ENCODE measurements around the gene TMIGD2.
"Not testable (repeated sequence)": the region's sequence is repeated elsewhere in the genome, so short reads cannot be mapped to it uniquely, and the experiment has no call there.

The TMIGD2 gene

DNA sequence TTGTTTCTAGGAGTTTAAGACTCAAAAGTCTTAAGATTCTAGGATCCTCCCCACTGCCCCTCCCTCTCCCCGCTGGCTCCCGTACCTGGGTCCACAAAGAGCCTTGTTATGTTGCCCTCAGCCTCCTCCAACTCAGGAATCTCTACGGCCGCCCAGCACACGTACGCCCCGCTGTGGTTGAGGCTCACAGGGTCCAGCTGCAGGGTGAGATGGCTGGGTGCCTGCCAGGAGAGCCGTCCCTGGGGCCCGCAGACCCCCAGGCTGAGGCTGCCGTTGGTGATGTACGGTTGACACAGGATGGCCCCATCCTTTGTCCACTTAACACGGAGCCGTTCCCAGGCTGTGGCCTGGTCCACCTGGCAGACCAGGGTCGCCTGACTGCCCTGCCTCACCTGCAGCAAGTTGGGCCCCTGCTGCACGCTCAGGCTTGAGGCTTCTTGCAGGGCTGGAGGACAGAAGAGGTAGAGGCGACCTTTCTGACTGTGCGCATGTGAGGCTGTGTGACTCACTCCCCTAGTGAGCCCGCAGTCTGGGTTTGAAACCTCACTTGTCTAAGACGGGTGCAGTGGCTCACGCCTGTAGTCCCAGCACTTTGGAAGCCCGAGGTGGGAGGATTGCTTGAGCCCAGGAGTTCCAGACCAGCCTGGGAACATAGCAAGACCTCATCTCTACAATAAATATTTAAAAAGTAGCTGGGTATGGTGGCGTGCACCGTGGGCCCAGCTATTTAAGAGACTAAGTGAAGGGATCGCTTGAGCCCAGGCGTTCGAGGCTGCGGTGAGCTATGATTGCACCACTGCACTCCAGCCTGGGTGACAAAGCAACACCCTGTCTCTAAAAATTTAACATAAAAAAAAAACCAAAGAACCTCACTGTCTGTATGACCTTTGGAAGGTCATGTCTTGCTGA, 4.0 kb downstream of the TMIGD2 start:
- peak in 1 of 2 donors; percentile 8 for DNase-seq (ENCODE audit: low read depth in 2 of 2)

DNA sequence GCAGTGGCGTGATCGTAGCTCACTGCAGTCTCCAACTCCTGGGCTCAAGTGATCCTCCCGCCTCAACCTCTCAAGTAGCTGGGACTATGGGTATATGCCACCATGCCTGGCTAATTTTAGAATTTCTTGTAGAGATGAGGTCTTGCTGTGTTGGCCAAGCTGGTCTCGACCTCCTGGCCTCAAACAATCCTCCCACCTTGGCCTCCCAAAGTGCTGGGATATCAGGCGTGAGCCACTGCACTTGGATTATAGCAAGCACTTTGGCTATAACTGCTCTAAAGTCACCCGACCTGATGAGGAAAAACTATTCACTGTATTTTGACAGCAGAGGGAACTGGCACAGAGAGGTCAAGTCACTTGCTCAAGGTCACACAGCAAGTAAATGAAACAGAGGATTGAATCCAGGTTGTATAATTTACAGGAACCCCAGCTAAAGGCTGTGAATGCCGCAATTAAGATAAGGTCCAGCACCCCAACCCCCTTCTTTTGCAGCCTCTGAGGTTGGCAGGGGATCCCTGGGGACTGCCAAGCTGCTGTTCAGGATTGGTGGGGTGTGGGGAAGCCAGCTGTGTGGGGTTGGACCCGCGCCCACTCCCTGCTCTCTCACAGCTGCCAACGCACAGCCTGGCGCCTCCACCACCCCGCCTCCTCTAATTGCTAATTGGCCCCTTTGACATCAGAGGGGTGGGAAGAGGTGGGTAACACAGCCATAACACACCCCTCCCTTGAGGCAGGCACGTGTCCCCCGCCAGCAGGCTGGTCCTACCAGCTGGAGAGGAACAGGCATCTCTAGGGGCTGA, 6.0 kb downstream of the TMIGD2 start:
- no peak for DNase-seq (ENCODE audit: low read depth in 2 of 2)

DNA sequence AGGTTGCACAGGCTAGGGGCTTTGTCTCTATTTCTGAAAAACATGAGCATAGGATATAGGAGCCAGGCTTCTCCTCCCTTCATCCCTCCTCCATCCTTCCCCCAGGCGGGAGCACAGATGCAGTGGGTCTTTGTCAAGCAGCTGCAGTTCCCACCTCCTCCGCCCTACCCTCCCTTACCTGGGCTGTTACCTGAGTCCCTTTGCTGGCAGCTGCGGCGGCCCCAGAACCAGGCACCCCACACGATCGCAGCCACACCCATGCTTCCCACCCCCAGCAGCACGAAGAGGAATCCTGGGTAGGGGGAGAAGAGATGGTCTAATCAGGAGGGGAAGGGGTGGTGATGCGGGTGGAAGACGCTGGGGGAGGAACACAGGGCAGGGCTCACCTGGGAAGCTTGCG, 7.8 kb downstream of the TMIGD2 start:
- no peak for DNase-seq (ENCODE audit: low read depth in 2 of 2)

DNA sequence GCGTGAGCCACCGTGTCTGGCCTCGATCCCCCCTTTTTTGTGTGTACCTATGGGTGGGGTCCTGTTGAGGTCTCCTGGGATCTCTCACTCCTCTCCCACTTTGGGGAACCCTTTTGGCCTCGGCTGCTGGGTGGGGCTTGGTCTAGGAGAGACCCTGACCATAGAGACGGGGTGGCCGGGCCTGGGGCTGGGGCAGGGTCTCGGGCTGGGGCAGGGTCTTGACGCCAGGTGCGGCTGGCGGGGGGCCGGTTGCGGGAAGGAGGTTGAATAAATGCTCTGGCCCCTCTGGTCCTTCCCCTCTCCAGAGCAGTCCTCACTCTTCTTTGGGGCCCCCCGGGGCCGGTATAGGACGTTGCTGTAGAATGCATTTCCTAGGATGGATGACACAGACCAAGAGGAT, 9.7 kb downstream of the TMIGD2 start:
- DNase-seq (ENCODE audit: low read depth in 2 of 2) = no peak

DNA sequence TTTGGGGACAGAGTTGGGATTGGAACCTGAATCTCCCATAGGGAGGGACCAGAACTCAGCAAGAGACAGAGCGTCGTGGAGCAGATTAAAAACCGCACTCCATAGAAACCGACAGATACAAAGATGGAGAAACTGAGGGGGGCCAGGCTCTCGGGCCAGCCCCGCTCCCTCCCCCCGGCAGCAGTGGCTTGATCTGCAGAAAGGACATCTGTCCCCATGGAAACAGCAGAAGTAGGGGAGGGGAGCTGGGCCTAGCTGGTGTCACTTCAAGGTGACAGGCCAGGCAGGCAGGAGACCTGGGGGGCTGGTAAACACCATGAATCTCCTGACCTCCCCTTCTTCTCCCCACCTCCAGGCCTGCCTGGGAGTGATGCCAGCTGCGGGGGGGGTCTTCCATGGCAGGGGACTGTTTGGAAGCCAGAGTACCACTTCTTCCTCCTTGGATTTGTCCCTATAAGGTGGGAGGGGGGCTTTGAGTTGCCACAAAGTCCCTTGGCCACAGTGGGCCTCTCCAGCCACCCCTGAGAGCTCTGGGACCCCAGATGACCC, 10.9 kb downstream of the TMIGD2 start:
- no peak for DNase-seq (ENCODE audit: low read depth in 2 of 2)

DNA sequence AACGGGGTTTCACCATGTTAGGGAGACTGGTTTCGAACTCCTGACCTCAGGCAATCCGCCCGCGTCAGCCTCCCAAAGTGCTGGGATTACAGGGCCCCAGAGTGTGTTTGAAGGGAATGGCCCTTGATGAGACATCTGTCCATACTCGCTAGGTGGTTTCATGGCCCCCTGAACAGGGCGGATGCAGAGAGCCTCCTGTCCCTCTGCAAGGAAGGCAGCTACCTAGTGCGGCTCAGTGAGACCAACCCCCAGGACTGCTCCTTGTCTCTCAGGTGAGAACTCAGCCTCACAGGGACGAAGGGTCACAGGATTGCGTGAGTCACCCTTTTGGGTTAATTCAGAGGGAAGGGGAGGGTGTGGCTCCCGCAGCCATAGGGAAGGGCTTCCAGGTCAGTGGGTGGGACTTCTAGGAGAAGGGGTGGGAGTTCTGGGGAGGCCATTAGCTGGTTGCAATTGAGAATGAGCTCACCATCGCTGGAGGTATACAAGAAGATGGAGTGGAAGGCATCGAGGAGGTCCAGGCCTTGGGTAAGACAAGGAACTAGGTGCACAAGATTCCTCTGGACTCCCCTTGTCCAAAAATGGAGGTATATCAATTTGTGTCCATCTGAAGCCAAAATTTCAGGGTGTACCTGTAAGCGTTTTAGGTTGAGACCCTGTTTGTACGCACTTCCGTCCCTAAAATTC, 14.0 kb downstream of the TMIGD2 start:
- no peak for DNase-seq (ENCODE audit: low read depth in 2 of 2)

DNA sequence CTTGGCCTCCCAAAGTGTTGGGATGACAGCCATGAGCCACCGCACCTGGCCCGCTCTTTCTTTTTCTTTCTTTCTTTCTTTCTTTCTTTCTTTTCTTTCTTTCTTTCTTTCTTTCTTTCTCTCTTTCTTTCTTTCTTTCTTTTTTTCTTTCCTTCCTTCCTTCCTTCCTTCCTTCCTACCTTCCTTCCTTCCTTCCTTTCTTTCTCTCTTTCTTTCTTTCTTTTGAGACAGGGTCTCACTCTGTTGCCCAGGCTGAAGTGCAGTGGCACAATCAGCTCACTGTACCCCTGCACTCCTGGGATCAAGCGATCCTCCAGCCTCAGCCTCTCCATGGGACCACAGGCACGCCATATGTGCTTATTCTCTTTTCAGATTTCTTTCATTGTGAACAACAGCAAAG, 16.0 kb downstream of the TMIGD2 start:
- not testable (repeated sequence) for DNase-seq (ENCODE audit: low read depth in 2 of 2)

DNA sequence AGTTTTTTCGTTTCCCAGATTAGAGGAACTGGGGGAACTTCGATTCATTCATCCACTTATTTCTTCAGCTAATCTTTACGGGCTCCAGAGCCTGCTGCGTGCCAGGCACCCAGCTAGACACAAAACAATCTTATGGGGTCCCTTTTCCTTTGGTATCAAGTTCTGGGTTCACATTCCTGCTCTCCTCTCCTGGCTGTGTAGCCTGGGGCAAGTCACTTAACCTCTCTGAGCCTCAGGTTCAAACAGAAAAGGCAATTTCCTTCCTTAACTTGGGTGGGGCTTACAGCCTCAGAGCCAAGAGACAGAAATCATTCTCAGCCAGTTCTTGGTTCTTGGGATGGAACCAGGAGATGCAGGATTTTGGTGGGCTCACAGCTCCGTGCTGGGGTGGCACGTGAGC, 17.2 kb downstream of the TMIGD2 start:
- no peak for DNase-seq (ENCODE audit: low read depth in 2 of 2)

DNA sequence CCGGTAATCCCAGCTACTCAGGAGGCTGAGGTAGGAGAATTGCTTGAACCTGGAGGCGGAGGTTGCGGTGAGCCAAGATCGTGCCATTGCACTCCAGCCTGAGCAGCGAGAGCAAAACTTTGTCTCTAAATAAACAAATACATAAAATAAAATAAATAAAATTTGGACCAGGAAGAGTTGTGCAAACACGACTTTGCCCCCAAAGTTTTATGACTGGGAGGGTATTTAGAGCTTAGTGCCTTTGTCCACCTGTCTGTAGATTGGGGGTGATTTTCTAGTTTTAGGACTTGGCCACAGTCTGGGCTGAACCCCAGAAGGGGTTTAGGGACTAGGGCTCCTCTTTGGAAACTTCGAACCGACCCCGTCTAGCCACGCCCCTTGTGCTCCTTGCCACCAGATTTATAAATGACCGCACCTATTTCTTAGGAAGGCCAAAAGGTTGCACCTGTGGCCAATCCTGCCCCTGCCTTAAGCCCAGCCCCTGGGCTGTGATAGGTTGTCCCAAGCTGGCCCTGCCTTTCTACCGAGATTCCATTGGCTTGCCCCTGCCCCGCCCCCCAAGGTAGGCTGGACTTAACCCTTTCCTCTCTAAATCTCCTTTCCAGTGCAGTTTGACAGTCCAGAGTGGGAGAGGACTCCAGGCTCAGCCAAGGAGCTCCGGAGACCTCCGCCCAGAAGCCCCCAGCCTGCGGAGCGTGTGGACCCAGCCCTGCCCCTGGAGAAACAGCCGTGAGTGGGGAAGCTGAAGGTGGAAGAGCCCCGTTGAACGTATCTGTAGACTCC, 17.8 kb downstream of the TMIGD2 start:
- no peak for DNase-seq (ENCODE audit: low read depth in 2 of 2)

DNA sequence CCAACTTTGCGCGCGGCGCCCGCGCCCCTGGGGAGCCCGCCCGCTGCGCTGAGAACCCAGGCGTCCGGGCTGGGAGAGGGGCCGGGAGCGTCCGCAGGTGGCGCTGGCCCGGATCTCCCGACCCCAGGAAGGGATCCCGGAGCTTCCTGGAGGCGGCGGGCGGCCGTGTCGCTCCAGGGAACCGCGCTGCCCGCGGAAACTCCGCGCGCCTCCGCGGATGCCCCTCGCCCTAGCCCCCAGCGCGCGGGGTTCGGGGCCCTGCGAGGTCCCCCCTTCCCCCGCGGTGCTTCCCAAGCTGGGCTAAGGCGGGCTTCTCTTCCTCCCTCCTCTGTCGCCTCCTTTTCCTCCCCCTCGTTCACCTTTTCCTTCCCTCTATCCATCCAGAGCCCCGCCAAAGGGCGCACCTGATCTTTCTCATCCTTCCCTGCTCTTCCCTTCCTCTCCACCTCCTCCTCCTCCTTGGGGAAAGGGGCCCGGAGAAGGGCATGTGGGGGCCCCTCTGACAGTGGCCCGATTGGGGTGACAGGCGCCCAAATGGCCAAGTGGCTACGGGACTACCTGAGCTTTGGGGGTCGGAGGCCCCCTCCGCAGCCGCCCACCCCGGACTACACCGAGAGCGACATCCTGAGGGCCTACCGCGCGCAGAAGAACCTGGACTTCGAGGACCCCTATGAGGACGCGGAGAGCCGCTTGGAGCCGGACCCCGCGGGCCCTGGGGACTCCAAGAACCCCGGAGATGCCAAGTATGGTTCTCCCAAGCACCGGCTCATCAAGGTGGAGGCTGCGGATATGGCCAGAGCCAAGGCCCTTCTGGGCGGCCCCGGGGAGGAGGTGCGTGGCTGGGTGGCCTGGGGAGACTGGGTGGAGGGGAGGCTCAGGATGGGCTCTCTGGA, 22.4 kb downstream of the TMIGD2 start:
- DNase-seq (ENCODE audit: low read depth in 2 of 2) = no peak

DNA sequence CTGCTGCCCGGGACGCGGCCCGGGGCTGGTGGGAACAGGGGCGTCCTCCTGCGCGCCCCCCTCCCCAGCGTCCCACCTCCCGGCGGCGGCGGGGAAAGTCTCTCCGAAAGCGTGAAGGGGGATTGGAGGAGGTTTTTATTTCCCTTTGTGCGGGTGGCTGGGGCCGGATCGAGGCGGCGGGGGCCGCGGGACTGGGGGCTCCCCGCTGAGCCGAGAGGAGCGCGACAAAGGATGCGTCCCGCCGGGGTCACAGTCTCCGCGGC, 23.0 kb downstream of the TMIGD2 start:
- DNase-seq (ENCODE audit: low read depth in 2 of 2) = no peak

DNA sequence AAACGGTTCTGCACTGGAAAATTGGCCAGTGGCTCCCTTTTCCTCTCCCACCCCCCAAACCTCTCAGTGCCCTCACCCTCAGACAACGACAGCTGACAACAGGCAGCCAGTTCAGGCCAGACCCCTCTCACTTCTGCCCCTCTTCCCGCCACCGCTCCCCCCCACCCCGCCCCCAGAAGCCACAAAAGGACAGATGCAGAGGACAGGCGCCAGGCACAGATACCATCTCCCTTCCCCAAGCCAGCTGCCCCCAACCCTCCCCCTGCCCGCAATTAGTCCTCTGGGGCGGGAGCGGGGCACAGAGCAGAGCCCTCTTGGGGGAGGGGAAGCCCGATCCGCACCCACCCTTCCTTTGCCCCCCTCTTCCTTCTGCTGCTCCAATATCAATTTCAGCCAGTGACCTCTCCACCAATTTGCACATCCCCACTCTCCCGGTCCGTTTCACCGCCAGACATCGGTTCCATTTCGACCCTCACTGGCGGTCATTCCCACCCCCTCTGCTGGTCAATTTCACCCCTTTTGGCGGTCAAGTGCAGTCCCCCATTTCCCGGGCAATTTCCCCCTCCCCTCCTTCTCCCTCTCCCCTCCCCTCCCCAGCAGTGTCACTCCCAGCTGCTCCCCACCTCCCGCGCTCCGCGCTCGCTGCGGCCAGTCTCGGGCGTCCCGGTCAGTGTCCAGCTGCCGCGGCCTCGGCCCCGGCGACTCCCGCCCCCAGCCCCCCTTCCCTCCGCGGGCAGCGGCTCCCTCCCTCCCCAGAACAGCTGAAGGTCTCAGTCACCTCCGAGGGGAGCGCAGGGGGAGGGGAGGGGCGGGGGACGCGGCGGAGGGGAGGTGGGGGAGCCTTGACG, 23.5 kb downstream of the TMIGD2 start, which contains the start of gene SHD:
Gene SHD (plus strand): TSS at position 848 of the 848 bp plus-strand sequence. CDS start 798 bp downstream, outside the sequence.
- no peak for DNase-seq (ENCODE audit: low read depth in 2 of 2)

DNA sequence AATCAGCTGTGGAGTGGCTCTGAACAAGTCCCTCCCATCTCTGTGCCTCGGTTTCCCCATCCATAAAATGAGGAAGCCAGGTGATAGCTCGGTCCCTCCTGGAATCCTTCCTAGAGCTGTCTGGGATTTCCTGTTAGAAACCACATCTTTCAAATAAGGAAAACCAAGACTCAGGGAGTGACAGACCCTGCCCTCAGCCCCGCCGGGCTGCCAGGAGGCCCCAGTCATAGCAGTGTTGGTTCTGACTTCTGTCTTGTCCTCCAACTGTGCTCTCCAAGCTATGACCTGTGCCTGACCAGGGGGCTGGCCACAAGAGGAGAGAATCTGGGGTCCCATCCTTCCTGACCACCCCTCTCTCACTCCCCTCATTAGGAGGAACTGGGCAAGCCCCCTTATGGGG, 24.2 kb downstream of the TMIGD2 start:
- DNase-seq (ENCODE audit: low read depth in 2 of 2) = no peak

DNA sequence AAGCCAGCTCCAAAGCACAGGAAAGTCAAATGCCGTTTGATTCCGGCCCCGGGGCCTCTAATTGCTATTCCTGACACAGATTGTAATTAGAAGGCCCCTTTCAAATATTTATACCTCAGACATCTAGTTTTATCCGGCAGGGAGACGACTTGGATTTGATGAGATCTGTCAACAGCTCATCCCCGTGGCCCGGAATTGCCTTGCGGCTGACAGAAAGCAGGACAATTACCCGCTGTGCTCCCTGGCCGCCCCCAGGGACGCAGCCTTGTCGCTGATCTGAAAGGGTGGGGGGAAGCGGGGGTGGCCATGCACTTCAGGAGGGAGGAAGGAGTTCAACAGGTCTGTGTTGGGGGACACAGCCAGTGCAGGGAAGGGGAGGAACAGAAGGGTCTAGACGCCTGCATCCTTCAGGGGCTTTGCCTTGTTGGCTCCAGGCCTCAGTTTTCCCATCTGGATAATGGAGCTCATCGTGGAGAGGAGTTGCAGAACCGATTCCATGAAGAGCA, 24.9 kb downstream of the TMIGD2 start:
- no peak for DNase-seq (ENCODE audit: low read depth in 2 of 2)

DNA sequence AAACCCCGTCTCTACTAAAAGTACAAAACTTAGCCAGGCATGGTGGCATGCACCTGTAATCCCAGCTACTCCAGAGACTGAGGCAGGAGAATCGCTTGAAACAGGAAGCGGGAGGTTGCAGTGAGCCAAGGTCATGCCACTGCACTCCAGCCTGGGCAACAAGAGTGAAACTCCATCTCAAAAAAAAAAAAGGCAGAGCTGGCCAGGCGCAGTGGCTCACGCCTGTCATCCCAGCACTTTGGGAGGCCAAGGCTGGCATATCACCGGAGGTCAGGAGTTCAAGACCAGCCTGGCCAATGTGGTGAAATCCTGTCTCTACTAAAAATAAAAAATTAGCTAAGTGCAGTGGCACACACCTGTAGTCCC, 27.9 kb downstream of the TMIGD2 start:
- not testable (repeated sequence) for DNase-seq (ENCODE audit: low read depth in 2 of 2)

DNA sequence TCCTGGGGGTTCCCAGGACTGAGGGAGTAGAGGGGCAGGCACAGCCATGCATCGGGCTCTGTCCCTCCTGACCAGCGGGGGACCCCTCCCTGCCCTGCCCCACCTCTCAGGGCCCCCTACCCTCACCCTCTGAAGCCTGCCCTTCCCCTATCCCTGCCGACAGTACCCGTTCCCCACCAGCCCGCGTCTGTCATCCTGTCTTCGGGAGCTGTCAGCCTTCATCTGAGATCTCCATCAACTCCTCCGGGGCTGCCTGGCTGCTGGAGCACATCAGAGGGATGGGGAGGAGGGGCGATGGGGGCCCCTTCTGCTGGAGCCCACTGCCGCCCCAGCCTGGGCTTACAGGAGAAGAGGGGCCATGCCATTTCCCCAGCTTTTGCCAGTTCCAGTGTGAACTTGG, 29.3 kb downstream of the TMIGD2 start:
- DNase-seq (ENCODE audit: low read depth in 2 of 2) = no peak

DNA sequence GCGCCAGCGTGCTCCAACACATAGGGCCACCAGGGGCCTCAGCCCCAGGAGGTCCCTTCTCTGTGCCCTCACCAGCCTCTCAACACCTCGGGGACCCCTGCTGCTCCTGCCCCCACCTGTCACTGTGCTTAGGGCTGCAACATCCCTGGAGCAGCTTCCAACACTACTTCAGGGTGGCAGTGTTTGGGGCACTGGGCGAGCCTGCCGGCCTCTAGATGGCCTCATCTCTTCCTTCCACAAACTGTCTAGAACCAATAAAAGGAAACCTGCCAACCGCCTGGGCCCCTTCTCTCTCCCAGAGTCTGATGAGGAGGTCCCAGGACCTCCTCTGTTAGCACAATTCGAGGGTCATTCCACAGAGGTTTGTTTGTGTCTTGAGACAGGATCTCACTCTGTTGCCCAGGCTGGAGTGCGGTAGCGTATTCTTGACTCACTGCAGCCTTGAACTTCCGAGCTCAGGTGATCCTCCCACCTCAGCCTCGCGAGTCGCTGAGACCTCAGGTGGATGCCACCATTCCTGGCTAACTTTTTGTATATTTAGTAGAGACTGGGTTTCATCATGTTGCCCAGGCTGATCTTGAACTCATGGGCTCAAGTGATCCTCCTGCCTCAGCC, 33.3 kb downstream of the TMIGD2 start:
- DNase-seq (ENCODE audit: low read depth in 2 of 2) = no peak

DNA sequence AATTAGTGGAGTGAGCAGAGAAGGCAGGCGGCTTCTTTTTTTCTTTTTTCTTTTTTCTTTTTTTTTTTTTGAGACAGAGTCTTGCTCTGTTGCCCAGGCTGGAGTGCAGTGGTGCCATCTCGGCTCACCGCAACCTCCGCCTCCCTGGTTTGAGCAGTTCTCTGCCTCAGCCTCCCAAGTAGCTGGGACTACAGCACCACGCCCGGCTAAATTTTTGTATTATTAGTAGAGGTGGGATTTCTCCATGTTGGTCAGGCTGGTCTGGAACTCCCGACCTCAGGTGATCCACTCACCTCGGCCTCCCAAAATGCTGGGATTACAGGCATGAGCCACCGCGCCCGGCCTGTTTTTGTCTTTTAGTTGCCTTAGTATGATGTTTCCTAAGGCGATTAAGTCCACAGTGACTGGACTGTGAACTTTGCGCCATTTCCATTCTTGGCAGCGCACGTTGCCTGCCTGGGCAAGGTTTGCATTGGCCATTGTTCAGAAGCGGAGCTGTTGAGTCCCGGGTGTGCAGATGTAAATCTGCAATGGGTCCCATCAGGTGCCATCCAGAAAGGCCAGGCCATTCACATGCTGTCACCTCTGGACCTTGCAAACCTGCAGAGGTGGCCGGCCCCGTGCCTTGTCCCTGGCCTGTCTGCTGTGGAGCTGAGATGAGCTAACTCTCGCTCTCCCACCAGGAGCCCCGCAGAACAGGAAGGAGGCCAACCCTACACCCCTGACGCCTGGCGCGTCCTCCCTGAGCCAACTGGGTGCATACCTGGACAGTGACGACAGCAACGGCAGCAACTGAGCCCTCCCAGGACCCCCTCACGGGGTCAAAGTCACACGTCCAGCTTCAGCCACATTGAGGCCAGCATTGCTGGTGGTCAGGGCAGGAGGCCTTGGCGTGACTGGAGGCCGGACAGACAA, 34.0 kb downstream of the TMIGD2 start:
- DNase-seq (ENCODE audit: low read depth in 2 of 2) = no peak
